Myocyte (in vitro differentiated cells): ENCODE measurements around the gene COX6A2. TPM values are rescaled to one million over a fixed set of nuclear protein-coding genes. Genes with fewer than 3 reads are reported as not detected.
"Not testable (repeated sequence)": the region's sequence is repeated elsewhere in the genome, so short reads cannot be mapped to it uniquely, and the experiment has no call there.

ENCODE experiments used
- DNase-seq: peaks from one replicate; pipeline ENCODE4 v3.0.0-alpha.2; 2012; ENCODE audit warnings: low read depth
- total RNA-seq: library from RNA; depleted of rRNA; stranded (reverse); fragments of >200 nt; gene quantifications from 2 replicates; pipeline ENCODE4 v1.2.3, GENCODE V29; 2014

The COX6A2 gene
- total RNA-seq, 1 donor from 2014 or later: 227 TPM

- no peak for DNase-seq
Measured at GRCh38 chr16:31461921-31462804, 34.0 kb upstream of the COX6A2 start.

GRCh38 chr16:31461201-31461920 is 33.2 kb upstream of the COX6A2 start:
- no peak for DNase-seq

- DNase-seq: peak; percentile 45
Measured at GRCh38 chr16:31460582-31461002, 32.4 kb upstream of the COX6A2 start.

- DNase-seq: peak; percentile 99
Measured at GRCh38 chr16:31459687-31460581, 31.8 kb upstream of the COX6A2 start.

- DNase-seq: peak; percentile 98
Measured at GRCh38 chr16:31458844-31459686, 30.9 kb upstream of the COX6A2 start, which contains the start of gene ARMC5. Gene ARMC5 (plus strand): TSS chr16:31459501. CDS start chr16:31459525, 24 bp downstream.

GRCh38 chr16:31458073-31458843 is 30.1 kb upstream of the COX6A2 start:
- DNase-seq: peak; percentile 72

- no peak for DNase-seq
Measured at GRCh38 chr16:31456988-31457360, 28.8 kb upstream of the COX6A2 start.

GRCh38 chr16:31455601-31456314 is 27.6 kb upstream of the COX6A2 start:
- DNase-seq: no peak

GRCh38 chr16:31453255-31454204 is 25.4 kb upstream of the COX6A2 start:
- peak; percentile 54 for DNase-seq

- peak; percentile 84 for DNase-seq
Measured at GRCh38 chr16:31452631-31453106, 24.5 kb upstream of the COX6A2 start.

- peak; percentile 74 for DNase-seq
Measured at GRCh38 chr16:31451681-31452351, 23.7 kb upstream of the COX6A2 start.

GRCh38 chr16:31451201-31451600 is 23.0 kb upstream of the COX6A2 start:
- DNase-seq: no peak

GRCh38 chr16:31445931-31446330 is 17.8 kb upstream of the COX6A2 start:
- DNase-seq: not testable (repeated sequence)

- DNase-seq: no peak
Measured at GRCh38 chr16:31441956-31442355, 13.8 kb upstream of the COX6A2 start.

- no peak for DNase-seq
Measured at GRCh38 chr16:31440516-31441184, 12.5 kb upstream of the COX6A2 start.

GRCh38 chr16:31439519-31439918 is 11.4 kb upstream of the COX6A2 start:
- no peak for DNase-seq
